OCI-LY3 (cell line): ENCODE results near the gene HOXA3.

Source experiments
- H2AFZ ChIP-seq: fragments of 200-600, 300-600 bp; shearing (Covaris generic); 2 replicates; pipeline ENCODE4 v1.6.0; 2014; ENCODE audit warnings: antibody characterized with exemption, low read depth, low read length
- H3K27ac ChIP-seq: fragments of 200-600, 300-600 bp; sonication (generic); 2 replicates; pipeline ENCODE4 v1.5.1; 2014; ENCODE audit warnings: mild to moderate bottlenecking, low read length, moderate library complexity, mixed read lengths
- H3K27me3 ChIP-seq: fragments of 200-600, 300-600 bp; sonication (generic); 2 replicates; pipeline ENCODE4 v1.6.1; 2014; ENCODE audit warnings: low read depth, low read length, mixed read lengths
- H3K36me3 ChIP-seq: fragments of 200-600, 300-600 bp; sonication (generic); replicated peaks from 2 replicates; pipeline ENCODE3; 2014; ENCODE audit warnings: low read depth, low read length, mixed read lengths
- H3K4me1 ChIP-seq: fragments of 300-600, 200-600 bp; sonication (generic); 2 replicates; pipeline ENCODE4 v1.6.1; 2014; ENCODE audit warnings: low read length, mixed read lengths
- H3K4me2 ChIP-seq: fragments of 200-600, 300-600 bp; sonication (generic); 2 replicates; pipeline ENCODE4 v1.6.1; 2014; ENCODE audit warnings: low read length, mixed read lengths
- H3K4me3 ChIP-seq: fragments of 300-600, 200-600 bp; sonication (generic); 2 replicates; pipeline ENCODE4 v1.5.1; 2014; ENCODE audit warnings: antibody characterized with exemption, mild to moderate bottlenecking, low read length, moderate library complexity
- H3K79me2 ChIP-seq: fragments of 300-600, 200-600 bp; shearing (Covaris generic); 2 replicates; pipeline ENCODE4 v1.6.1; 2014; ENCODE audit warnings: mild to moderate bottlenecking, low read length, mixed read lengths
- H3K9ac ChIP-seq: fragments of 300-600, 200-600 bp; shearing (Covaris generic); 2 replicates; pipeline ENCODE4 v1.6.0; 2014; ENCODE audit warnings: mild to moderate bottlenecking, low read length, moderate library complexity
- H3K9me3 ChIP-seq: fragments of 200-600, 300-600 bp; shearing (Covaris generic); 2 replicates; pipeline ENCODE4 v1.6.1; 2014; ENCODE audit warnings: low read length, mixed read lengths; ENCODE audit not compliant: insufficient read depth
- H4K20me1 ChIP-seq: fragments of 200-600, 300-600 bp; sonication (generic); 2 replicates; pipeline ENCODE4 v1.6.1; 2016; ENCODE audit warnings: low read length, mixed read lengths; ENCODE audit not compliant: insufficient read depth
- EZH2phosphoT487 ChIP-seq: fragments of 200-600 bp; shearing (Covaris generic); IDR thresholded peaks from 2 replicates; pipeline ENCODE4 v1.6.1; 2018; ENCODE audit warnings: antibody characterized with exemption, mixed run types, low read depth
- TF ChIP-seq, protein P1 (sequence below): fragments of 200-600, 300-600 bp; sonication (generic); IDR thresholded peaks from 2 replicates; pipeline ENCODE4 v1.5.1; 2014; ENCODE audit warnings: antibody characterized with exemption, low read length, low read depth

HOXA3 gene

DNA sequence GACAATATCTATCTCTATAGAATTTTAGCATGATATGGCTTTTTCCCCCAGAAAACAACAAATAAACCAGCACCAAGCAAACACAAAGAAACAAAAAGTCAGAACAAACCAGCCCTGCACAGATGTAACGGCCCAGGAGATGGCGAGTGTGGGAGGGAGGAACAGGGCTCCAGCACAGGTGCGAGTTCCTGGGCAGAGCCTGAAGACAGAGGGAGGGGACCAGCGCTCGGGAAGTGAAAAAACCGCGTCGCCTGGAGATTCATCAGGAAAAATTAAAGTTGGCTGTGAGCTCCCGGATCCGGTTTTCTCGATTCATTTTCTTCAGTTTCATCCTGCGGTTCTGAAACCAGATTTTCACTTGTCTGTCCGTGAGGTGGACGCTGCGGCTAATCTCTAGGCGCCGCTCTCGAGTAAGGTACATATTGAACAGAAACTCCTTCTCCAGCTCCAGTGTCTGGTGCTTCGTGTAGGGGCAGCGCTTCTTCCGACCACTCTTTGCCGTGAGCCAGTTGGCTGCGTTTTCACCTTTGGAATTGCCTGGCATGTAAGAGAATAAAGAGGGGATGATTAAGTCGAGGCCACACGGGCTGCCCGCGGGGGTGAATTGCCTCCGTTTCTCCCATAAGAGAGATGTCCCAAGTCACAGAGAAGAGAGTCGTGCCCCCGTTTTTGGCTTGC is 19.4 kb upstream of the HOXA3 start:
- H3K9me3 ChIP-seq: no peaks in the 10 kb centered on the region
- no peaks in the 10 kb centered on the region for H3K27me3 ChIP-seq
- H4K20me1 ChIP-seq: no peaks in the 10 kb centered on the region
- H3K27ac ChIP-seq: no peak overlapping the region
- no peaks in the 10 kb centered on the region for H3K36me3 ChIP-seq
- H3K4me1 ChIP-seq: no peaks in the 10 kb centered on the region
- H3K4me2 ChIP-seq: no peak overlapping the region
- H3K9ac ChIP-seq: no peak overlapping the region
- H2AFZ ChIP-seq: no peak overlapping the region
- H3K4me3 ChIP-seq: no peak overlapping the region
- no peaks in the 10 kb centered on the region for H3K79me2 ChIP-seq
- TF ChIP-seq, protein P1, sequence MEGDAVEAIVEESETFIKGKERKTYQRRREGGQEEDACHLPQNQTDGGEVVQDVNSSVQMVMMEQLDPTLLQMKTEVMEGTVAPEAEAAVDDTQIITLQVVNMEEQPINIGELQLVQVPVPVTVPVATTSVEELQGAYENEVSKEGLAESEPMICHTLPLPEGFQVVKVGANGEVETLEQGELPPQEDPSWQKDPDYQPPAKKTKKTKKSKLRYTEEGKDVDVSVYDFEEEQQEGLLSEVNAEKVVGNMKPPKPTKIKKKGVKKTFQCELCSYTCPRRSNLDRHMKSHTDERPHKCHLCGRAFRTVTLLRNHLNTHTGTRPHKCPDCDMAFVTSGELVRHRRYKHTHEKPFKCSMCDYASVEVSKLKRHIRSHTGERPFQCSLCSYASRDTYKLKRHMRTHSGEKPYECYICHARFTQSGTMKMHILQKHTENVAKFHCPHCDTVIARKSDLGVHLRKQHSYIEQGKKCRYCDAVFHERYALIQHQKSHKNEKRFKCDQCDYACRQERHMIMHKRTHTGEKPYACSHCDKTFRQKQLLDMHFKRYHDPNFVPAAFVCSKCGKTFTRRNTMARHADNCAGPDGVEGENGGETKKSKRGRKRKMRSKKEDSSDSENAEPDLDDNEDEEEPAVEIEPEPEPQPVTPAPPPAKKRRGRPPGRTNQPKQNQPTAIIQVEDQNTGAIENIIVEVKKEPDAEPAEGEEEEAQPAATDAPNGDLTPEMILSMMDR: no peak
- TF ChIP-seq EZH2phosphoT487: no peak

DNA sequence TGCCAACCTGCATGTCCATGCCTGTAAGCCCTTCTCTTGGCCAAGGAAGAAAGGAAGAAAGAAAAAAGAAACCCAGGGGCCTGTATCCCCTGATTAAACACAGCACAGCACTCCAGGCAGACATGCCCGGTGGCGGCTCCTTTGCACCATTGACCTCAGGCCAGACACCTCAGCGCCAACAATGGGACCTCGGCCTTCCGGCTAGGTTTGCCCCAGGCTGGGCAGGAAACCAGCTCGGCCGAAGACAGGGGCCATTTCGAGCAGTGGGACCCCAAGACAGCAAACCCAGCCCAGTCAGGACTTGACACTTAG is 18.9 kb upstream of the HOXA3 start:
- no peaks in the 10 kb centered on the region for H4K20me1 ChIP-seq
- no peak overlapping the region for H3K4me2 ChIP-seq
- H2AFZ ChIP-seq: no peak overlapping the region

DNA sequence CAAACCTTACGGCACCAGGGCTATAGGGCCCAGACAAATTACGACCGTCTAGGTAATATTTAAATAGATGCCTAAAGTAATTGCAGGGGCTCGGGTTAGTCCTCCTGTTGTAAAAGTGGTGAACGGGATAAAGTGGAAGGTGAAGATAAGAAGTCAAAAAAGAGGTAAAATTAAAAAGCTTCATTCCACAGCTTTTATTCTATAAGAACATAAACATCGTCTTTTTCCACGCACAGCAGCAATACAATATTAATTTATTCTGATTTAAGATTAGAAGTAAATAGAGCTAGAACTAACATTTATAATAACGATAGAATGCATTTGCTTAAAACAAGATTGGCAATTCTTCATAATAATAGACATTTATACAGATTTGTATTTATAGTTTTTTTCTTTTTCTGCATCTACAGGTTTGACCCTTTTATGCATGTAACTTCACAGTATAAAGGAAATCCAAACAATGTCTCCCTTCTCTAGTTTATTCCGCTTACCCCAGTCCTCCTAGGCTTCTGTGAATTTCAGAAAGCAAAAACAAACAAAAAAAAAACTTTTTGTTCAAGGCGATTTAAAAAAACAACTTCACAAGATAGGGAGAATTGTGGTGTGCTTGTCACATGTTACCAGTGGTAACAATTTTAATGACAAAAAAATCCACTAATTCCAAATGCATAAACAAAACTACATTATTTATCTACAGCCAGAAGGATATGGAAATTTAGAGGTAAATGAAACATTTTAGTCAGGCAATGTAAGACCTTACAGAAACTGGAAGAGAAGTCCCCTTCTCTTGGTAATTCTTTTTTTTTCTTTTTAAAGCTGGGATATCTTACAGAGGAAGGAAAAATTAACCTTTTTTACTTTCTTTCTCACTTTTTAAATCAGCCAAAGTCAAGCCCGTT is 18.3 kb upstream of the HOXA3 start:
- H4K20me1 ChIP-seq: no peaks in the 10 kb centered on the region
- TF ChIP-seq, protein P1: no peak
- no peak for TF ChIP-seq EZH2phosphoT487
- H2AFZ ChIP-seq: no peak overlapping the region
- no peak overlapping the region for H3K27ac ChIP-seq
- H3K9me3 ChIP-seq: no peaks in the 10 kb centered on the region
- no peaks in the 10 kb centered on the region for H3K27me3 ChIP-seq
- no peak overlapping the region for H3K4me2 ChIP-seq
- no peaks in the 10 kb centered on the region for H3K36me3 ChIP-seq
- H3K4me1 ChIP-seq: no peaks in the 10 kb centered on the region
- H3K9ac ChIP-seq: no peak overlapping the region
- no peak overlapping the region for H3K4me3 ChIP-seq
- H3K79me2 ChIP-seq: no peaks in the 10 kb centered on the region

More for the DNA sequence above, 18.9 kb upstream of the HOXA3 start:
- Histone ChIP-seq H3K4me1 (no peaks in the 10 kb centered on the region), H3K4me3 (no peak overlapping the region), H3K9me3 (no peaks in the 10 kb centered on the region), H3K9ac (no peak overlapping the region), H3K79me2 (no peaks in the 10 kb centered on the region), H3K36me3 (no peaks in the 10 kb centered on the region), H3K27me3 (no peaks in the 10 kb centered on the region), H3K27ac (no peak overlapping the region)
- TF ChIP-seq EZH2phosphoT487: no peak
- TF ChIP-seq, protein P1: no peak

DNA sequence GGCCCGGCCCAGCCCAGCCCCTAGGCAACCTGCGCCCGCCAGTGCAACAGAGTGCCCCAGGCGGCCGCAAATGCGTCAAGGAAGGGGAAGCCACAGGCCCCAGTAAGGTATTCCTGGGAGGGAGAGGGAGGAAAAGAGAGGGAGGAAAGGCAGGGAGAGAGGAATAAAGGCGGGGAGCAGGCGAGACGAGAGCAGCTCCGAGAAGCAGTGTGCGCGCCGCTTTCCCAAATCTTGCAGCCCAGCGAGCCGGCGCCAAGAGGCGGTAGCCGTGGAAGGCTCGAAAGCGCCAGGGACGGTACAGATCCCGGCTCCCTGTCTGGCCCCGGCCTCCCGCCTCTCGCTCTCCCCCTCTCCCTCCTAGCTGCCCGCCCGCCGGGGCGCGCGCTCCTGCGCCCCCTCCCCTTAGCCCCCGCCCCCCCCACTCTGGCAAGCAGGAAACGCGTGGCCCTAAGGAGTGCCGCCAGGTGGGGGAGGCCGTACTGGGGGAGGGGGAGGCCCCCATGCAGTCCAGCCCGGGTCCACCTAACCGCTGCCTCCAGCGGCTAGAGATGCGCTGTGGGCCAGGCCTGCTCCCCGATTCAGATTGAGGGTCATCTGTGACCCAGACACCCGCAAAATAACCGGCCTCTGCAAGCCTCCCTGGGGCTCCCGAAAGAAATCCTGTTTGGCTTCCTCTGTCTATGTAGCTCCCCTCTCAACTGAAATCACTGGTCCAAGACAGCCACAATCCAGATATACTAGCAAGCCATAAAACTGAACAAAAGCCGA is 17.5 kb upstream of the HOXA3 start:
- H3K27me3 ChIP-seq: no peaks in the 10 kb centered on the region
- TF ChIP-seq, protein P1: no peak
- TF ChIP-seq EZH2phosphoT487: no peak
- no peak overlapping the region for H3K4me2 ChIP-seq
- no peaks in the 10 kb centered on the region for H4K20me1 ChIP-seq
- H2AFZ ChIP-seq: no peak overlapping the region
- H3K79me2 ChIP-seq: no peaks in the 10 kb centered on the region
- H3K36me3 ChIP-seq: no peaks in the 10 kb centered on the region
- H3K9me3 ChIP-seq: no peaks in the 10 kb centered on the region
- no peaks in the 10 kb centered on the region for H3K4me1 ChIP-seq
- no peak overlapping the region for H3K27ac ChIP-seq
- no peak overlapping the region for H3K4me3 ChIP-seq
- no peak overlapping the region for H3K9ac ChIP-seq
